OCI-LY3 (cell line): Measurements from ENCODE around the gene SLC1A1.

Experiments used
- CTCF ChIP-seq: fragments of 200-600, 300-600 bp; sonication (generic); IDR thresholded peaks from 2 replicates; pipeline ENCODE4 v1.5.1; 2014; ENCODE audit warnings: antibody characterized with exemption, low read length, low read depth
- EZH2phosphoT487 ChIP-seq: fragments of 200-600 bp; shearing (Covaris generic); IDR thresholded peaks from 2 replicates; pipeline ENCODE4 v1.6.1; 2018; ENCODE audit warnings: antibody characterized with exemption, mixed run types, low read depth

DNA sequence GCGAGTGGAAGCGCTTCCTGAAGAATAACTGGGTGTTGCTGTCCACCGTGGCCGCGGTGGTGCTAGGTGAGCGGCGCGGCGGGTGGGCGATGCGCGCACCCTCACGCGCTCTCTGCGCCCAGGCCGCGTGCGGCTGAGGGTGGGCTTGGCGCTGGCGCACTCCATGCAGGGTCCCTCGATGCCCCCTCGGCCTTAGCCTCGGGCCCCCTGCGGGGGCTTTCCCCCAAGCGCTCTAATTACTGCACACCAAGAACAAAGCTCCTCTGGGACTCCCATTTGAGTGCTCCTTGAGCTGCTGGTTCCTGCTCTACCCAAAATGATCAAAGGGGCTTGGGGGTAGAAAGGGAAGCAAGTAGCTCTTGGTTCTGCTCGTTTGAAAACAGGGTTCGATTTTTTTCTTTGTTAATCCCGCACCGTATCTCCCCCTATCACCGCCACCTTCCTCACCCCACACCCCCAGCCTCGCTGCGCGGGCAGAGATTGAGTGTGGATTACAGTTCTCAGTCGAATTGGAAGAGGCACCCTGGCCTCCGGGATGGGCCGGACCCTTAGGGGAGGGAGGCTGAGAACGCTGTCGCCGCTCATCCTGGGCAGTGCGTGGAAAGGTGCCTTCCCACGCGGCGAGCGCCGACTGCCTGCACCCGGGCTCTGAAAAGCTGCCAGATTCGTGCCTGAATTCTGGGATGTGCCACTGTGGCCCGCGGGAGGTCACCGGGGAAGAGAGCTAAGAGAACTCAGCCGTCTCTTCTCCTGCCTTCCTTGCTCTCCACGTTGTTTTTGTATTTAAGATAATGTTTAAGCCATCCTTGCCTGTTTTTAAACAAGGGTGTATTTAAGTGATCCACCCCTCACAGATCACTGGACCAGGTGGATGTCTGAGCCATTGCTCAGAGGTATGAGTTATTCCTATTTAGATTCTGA is 697 bp downstream of the SLC1A1 start:
- TF ChIP-seq CTCF (no peak), EZH2phosphoT487 (no peak)
